GM10248 (cell line): Measurements from ENCODE around the gene GTSE1.

Experiments
- CTCF ChIA-PET: fragments of 300-600 bp; sonication (Branson Sonifier 250); formaldehyde crosslinking; extraction: SDS; loops from one replicate; lab custom pipeline; 2021; ENCODE audit warnings: antibody characterized with exemption; lab: Yijun Ruan, JAX
- POLR2A ChIA-PET: fragments of 350-650 bp; sonication (Branson Sonifier 250); formaldehyde crosslinking; extraction: SDS; loops from one replicate; lab custom pipeline; 2020; ENCODE audit warnings: antibody characterized with exemption; lab: Yijun Ruan, JAX
- DNase-seq: peaks from one replicate; pipeline ENCODE4 v3.0.0; 2012; ENCODE audit errors: extremely low spot score
- TF ChIP-seq, protein P1 (sequence below): IDR thresholded peaks from 2 replicates; pipeline ENCODE4 v1.5.1; 2012; ENCODE audit warnings: mild to moderate bottlenecking, low read depth; ENCODE audit errors: extremely low read depth, missing control alignments, control extremely low read depth

GTSE1 gene, protein sequence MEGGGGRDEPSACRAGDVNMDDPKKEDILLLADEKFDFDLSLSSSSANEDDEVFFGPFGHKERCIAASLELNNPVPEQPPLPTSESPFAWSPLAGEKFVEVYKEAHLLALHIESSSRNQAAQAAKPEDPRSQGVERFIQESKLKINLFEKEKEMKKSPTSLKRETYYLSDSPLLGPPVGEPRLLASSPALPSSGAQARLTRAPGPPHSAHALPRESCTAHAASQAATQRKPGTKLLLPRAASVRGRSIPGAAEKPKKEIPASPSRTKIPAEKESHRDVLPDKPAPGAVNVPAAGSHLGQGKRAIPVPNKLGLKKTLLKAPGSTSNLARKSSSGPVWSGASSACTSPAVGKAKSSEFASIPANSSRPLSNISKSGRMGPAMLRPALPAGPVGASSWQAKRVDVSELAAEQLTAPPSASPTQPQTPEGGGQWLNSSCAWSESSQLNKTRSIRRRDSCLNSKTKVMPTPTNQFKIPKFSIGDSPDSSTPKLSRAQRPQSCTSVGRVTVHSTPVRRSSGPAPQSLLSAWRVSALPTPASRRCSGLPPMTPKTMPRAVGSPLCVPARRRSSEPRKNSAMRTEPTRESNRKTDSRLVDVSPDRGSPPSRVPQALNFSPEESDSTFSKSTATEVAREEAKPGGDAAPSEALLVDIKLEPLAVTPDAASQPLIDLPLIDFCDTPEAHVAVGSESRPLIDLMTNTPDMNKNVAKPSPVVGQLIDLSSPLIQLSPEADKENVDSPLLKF

DNA sequence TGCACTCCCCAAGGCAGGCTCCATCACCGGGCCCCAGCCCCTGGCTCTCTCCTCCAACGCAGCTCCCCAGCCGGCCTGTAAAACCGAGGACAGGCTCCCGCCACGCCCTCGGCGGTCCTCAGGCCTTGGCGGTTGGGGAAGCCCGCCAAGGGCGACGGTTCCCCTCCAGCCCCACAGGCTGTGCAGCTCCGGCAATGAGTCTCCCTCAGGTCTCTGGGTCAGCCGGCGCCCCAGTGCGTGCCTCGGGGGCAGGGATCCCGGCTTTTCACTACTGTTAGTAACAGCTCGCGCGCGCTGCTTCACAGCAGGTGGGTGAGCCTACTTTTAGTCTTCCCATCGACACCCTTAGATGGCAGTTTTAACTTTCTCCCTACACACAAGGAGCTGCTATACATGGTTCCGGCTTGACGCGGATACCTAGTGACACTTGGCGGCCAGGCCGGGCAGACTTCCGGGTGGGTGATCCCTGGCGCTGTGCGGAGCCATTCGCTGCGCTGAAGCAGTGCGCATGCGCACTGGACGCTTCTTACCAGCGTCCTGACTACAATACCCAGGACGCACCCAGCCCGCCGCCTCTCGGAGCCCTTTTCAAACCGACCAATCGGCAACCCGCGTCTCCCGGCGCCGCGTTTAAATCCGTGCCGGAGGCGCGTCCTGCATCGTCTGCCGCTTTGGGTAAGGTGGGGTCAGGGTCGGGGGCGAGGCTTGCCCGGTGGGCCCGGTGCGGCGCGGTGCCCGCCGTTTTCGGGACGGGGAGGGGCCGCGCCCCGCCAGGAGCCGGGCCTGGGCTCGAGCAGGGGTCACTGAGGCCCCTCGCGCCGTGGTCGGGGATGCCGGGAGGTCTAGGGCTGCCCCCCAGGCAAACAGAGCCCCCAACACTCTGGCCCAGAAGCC lies at the start of gene GTSE1:
Gene GTSE1 (plus strand): TSS at position 614 of the 894 bp plus-strand sequence. CDS start 531 bp downstream, outside the sequence.
- CTCF ChIA-PET: interaction anchor here (1.0 to 2.4 kb wide), 6 partner anchors 18 to 290 kb away, joined by 3 to 8 read pairs (median 4); no protein-coding TSS in a partner anchor

DNA sequence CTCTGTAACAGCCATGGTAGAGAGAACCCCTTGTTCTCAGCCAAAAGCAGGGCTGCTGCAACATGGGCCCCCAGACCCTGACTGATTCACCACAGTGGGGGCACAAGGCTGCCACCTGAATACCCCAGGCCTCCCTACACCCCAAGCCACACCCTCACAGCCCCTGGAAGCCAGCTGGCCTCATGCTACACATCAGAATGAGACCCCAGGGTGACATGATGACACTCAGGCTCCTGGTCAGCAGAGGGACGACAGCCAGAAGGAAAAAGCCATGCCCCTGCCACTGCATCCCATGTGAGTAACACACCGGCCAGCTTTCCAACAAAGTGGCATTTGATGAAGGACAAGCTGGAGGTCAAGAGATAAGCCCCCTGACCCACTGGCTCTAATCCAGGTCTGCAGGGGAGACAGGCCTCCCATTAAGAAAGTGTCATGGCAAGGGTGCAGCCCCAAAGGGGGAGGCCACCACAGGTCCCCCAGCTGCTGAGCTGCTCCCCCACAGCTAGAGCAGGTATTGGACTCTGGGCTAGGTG lies 49.2 kb upstream of the GTSE1 start:
- TF ChIP-seq, protein P1, sequence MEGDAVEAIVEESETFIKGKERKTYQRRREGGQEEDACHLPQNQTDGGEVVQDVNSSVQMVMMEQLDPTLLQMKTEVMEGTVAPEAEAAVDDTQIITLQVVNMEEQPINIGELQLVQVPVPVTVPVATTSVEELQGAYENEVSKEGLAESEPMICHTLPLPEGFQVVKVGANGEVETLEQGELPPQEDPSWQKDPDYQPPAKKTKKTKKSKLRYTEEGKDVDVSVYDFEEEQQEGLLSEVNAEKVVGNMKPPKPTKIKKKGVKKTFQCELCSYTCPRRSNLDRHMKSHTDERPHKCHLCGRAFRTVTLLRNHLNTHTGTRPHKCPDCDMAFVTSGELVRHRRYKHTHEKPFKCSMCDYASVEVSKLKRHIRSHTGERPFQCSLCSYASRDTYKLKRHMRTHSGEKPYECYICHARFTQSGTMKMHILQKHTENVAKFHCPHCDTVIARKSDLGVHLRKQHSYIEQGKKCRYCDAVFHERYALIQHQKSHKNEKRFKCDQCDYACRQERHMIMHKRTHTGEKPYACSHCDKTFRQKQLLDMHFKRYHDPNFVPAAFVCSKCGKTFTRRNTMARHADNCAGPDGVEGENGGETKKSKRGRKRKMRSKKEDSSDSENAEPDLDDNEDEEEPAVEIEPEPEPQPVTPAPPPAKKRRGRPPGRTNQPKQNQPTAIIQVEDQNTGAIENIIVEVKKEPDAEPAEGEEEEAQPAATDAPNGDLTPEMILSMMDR: no peak
- no peak for DNase-seq
- POLR2A ChIA-PET: no interaction called here
- CTCF ChIA-PET: interaction anchor here (1.0 to 1.5 kb wide), 3 partner anchors 13 to 242 kb away, joined by 3 to 4 read pairs (median 3); no protein-coding TSS in a partner anchor

More for the DNA sequence above, at the start of gene GTSE1:
- DNase-seq: peak; percentile 100
- TF ChIP-seq, protein P1: peak; percentile 47
- POLR2A ChIA-PET: interaction anchor here (0.6 to 1.2 kb wide), 4 partner anchors 9 to 245 kb away, joined by 3 read pairs; partner anchors contain the start of gene TRMU

DNA sequence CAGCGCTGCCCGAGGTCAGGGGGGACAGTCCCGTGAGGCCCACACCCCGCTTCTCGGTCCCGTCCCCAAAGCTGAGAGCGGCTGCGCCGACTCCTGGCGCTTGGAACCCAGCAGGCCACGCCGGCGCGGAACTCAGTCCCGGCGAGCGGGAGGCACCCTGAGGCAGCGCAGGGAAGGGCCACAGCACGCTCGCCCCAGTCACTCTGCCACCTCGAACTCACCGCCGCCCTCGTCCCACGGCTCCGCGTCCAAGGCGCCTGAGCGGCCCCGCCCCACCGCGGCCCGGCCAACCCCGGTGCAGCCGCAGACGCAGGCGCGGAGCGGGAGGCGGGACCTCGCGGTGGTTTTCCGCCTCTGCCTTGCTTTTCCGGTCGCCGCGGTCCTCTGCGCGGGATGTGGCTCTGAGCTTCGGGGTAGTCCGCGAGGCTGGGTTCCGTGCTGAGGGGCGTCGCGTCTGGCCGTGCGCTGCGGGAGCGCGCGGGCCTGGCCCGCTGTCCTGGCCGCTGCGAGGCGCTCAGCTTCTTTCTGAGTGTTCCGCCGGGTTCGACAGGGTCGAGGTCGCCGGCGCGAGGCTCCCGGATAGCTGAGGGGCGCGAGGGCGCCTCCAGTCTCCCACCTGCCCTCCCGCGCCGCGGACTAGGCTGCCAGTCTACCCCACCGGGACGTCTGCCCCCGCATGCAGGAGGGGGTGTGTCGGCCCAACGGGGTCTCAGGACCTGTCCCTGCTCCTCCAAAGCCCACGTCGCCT lies 46.5 kb upstream of the GTSE1 start, which contains the start of gene CDPF1:
Gene CDPF1 (minus strand): TSS at position 259 of the 748 bp plus-strand sequence. CDS start 2,009 bp downstream, outside the sequence.
- TF ChIP-seq, protein P1: no peak
- POLR2A ChIA-PET: interaction anchor here (1.1 kb wide), 1 partner anchor 17 kb away, joined by 3 read pairs; no protein-coding TSS in a partner anchor
- DNase-seq: peak; percentile 96
- CTCF ChIA-PET: interaction anchor here (1.0 to 1.2 kb wide), 3 partner anchors 10 to 66 kb away, joined by 3 to 4 read pairs (median 3); no protein-coding TSS in a partner anchor

DNA sequence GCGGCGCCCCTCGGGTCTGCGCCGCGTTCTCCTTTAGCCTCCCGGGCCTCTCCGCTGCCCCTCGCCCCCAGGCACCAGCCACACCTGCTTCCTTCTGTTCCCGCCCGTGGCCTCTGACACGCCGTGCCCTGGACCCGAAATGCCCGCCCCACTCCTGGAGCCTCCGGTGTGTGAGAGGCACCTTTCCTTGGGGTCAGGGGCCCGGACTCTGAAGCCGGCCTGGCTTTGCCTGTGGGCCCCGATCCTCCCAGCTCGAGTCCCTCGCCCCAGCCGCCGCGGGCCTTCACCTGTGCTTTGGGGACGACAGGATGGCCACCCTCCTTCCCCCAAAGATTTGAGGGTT lies 45.9 kb upstream of the GTSE1 start:
- CTCF ChIA-PET: interaction anchor here (1.0 to 1.2 kb wide), 3 partner anchors 9 to 65 kb away, joined by 3 to 4 read pairs (median 3); no protein-coding TSS in a partner anchor
- POLR2A ChIA-PET: interaction anchor here (1.1 kb wide), 1 partner anchor 16 kb away, joined by 3 read pairs; no protein-coding TSS in a partner anchor

DNA sequence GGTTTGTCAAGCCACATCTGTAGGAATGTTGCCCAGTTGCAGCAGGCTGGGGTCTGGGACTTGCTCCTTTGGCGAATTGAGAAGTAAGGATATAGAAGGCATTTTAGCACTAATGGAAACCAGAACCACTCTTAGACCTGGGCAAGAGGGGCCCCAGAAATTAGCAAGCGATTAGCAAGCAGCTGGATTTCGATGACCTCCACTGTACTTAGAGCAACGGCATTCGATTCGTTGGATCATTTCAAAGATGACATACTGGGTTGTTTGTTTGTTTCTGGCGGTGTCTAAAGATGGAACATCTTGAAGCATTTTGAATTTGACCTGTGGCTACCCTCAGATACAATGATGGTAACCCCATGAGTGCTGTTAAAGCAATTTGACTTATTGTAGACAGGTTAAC lies 45.4 kb upstream of the GTSE1 start:
- ChIA-PET POLR2A (no interaction called here), CTCF (no interaction called here)
- TF ChIP-seq, protein P1: no peak
- DNase-seq: no peak

More for the DNA sequence above, 45.9 kb upstream of the GTSE1 start:
- no peak for DNase-seq
- TF ChIP-seq, protein P1: no peak
